Glutamatergic neuron (in vitro differentiated cells): ENCODE data around the gene RGR. TPM values are rescaled to one million over a fixed set of nuclear protein-coding genes. Genes with fewer than 3 reads are reported as not detected.

ENCODE experiments used
- DNase-seq: peaks from one replicate; pipeline ENCODE4 v3.0.0; 2022
- H3K27ac Mint-ChIP-seq: one replicate; pipeline ENCODE4 v1.8.0; 2020; ENCODE audit warnings: mild to moderate bottlenecking, mixed read lengths, inconsistent platforms; ENCODE audit not compliant: unreplicated experiment
- H3K27me3 Mint-ChIP-seq: one replicate; pipeline ENCODE4 v1.8.0; 2020; ENCODE audit warnings: mild to moderate bottlenecking, moderate library complexity, mixed read lengths, inconsistent platforms; ENCODE audit not compliant: unreplicated experiment
- H3K36me3 Mint-ChIP-seq: one replicate; pipeline ENCODE4 v1.8.0; 2020; ENCODE audit warnings: mild to moderate bottlenecking, mixed read lengths, inconsistent platforms; ENCODE audit not compliant: unreplicated experiment
- H3K4me1 Mint-ChIP-seq: one replicate; pipeline ENCODE4 v1.8.0; 2020; ENCODE audit warnings: mild to moderate bottlenecking, low read depth, mixed read lengths, inconsistent platforms; ENCODE audit not compliant: unreplicated experiment
- H3K4me3 Mint-ChIP-seq: one replicate; pipeline ENCODE4 v1.8.0; 2020; ENCODE audit warnings: mild to moderate bottlenecking, mixed read lengths, inconsistent platforms; ENCODE audit not compliant: unreplicated experiment
- H3K9me3 Mint-ChIP-seq: one replicate; pipeline ENCODE4 v1.8.0; 2020; ENCODE audit warnings: mild to moderate bottlenecking, moderate library complexity, mixed read lengths, inconsistent platforms; ENCODE audit not compliant: unreplicated experiment
- CTCF ChIP-seq: fragments of 200-600 bp; sonication (generic); IDR thresholded peaks from one replicate; pipeline ENCODE4 v1.5.0; 2021; ENCODE audit not compliant: partially characterized antibody, unreplicated experiment
- total RNA-seq: library from RNA; stranded (reverse); fragmentation: NEBNext Ultra II Directional; extraction: Animal tissue kit (Norgen Biotek cat#: 25700); gene quantifications from one replicate; pipeline ENCODE4 v1.2.1, GENCODE V29; 2021; ENCODE audit not compliant: unreplicated experiment

RGR gene
- total RNA-seq, 1 donor from 2014 or later = not detected

GRCh38 chr10:84241185-84241790 lies 3.6 kb upstream of the RGR start, which contains the start of gene LRIT1:
TSS of gene LRIT1 (minus strand) at chr10:84241546. CDS start at chr10:84241439, 107 bp downstream.
- H3K36me3 Mint-ChIP-seq = peaks cover 10% of the 10 kb centered on the region
- no peak for DNase-seq
- no peak within 1 kb of the TSS for H3K27ac Mint-ChIP-seq
- peaks cover 7% of the 10 kb centered on the region for H3K9me3 Mint-ChIP-seq
- H3K4me1 Mint-ChIP-seq = peaks cover 8% of the 10 kb centered on the region
- no peak for TF ChIP-seq CTCF
- no peak within 1 kb of the TSS for H3K4me3 Mint-ChIP-seq
- peaks cover 4% of the 10 kb centered on the region for H3K27me3 Mint-ChIP-seq

- Mint-ChIP-seq H3K9me3 (peaks cover 7% of the 10 kb centered on the region), H3K4me3 (no peak overlapping the region), H3K27me3 (peaks cover 4% of the 10 kb centered on the region), H3K36me3 (peaks cover 7% of the 10 kb centered on the region), H3K4me1 (peaks cover 8% of the 10 kb centered on the region), H3K27ac (no peak overlapping the region)
- DNase-seq = no peak
- no peak for TF ChIP-seq CTCF
Measured at GRCh38 chr10:84243759-84244158, 1.1 kb upstream of the RGR start.

- DNase-seq = no peak
- H3K4me1 Mint-ChIP-seq = peaks cover 8% of the 10 kb centered on the region
- H3K36me3 Mint-ChIP-seq = no peaks in the 10 kb centered on the region
- H3K27me3 Mint-ChIP-seq = peaks cover 6% of the 10 kb centered on the region
- H3K27ac Mint-ChIP-seq = no peak overlapping the region
- no peak for TF ChIP-seq CTCF
- H3K4me3 Mint-ChIP-seq = no peak overlapping the region
- H3K9me3 Mint-ChIP-seq = peaks cover 4% of the 10 kb centered on the region
Measured at GRCh38 chr10:84247496-84247895, 2.6 kb downstream of the RGR start.

- Mint-ChIP-seq H3K9me3 (peaks cover 5% of the 10 kb centered on the region), H3K4me3 (no peak overlapping the region), H3K27me3 (peaks cover 6% of the 10 kb centered on the region), H3K27ac (no peak overlapping the region), H3K4me1 (peaks cover 8% of the 10 kb centered on the region), H3K36me3 (no peaks in the 10 kb centered on the region)
- no peak for DNase-seq
- no peak for TF ChIP-seq CTCF
Measured at GRCh38 chr10:84248794-84249193, 3.9 kb downstream of the RGR start.

- H3K36me3 Mint-ChIP-seq = no peaks in the 10 kb centered on the region
- H3K9me3 Mint-ChIP-seq = peaks cover 3% of the 10 kb centered on the region
- no peak for DNase-seq
- H3K27ac Mint-ChIP-seq = no peak overlapping the region
- H3K27me3 Mint-ChIP-seq = peaks cover 9% of the 10 kb centered on the region
- no peak for TF ChIP-seq CTCF
- peaks cover 4% of the 10 kb centered on the region for H3K4me1 Mint-ChIP-seq
- H3K4me3 Mint-ChIP-seq = no peak overlapping the region
Measured at GRCh38 chr10:84254552-84255478, 10.0 kb downstream of the RGR start.
